ENCODE results near the gene KCNG4. TPM values are rescaled to one million over a fixed set of nuclear protein-coding genes. Genes with fewer than 3 reads are reported as not detected.

Gene KCNG4
- total RNA-seq, 1 experiment from 2014 or later, result not detected

DNA sequence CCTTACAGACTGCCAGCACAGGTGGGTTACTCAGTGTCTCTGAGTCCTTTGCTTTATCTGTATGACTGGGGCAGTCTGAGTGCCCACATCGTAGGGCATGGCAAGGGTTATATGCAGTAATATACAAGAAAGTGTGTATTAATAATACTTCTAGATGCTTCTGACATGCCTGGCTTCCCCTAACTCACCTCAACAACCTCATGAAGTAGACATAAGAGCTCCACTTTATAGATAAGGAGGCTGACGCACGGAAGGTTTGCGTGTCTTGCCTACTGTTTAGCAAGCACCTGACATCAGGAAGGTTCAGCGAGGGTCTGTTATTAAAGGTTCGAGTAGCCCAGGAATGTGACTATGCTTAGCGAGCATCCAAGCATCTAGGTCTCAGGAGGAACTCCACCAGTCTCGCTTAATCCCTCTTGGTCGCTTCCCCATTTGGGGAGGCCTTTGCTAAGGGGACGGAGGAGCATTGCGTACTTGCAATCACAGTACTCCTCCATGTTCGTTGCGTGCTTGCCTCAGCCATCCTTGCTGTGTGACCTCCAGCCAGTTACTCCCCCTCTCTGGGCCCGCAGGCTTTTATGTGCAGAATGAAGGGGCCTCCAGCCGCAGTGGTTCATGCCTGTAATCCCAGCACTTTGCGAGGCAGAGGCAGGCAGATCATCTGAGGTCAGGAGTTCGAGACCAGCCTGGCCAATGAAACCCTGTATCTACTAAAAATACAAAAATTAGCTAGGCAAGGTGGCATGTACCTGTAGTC is 1.6 kb downstream of the KCNG4 start:
- Histone ChIP-seq H3K36me3 (ENCODE audit: control insufficient read depth in 1 of 2, insufficient read depth in 2 of 2, low read length in 2 of 2) (no peaks in the 10 kb centered on the region), H3K27me3 (ENCODE audit: insufficient read depth, low read length) (peaks cover 28% of the 10 kb centered on the region; the same call in 1 of the 2 replicates), H3K27ac (ENCODE audit: low read depth, low read length) (no peak overlapping the region), H3K4me3 (replicated peaks in 1 of 2; ENCODE audit: low read depth in 1 of 2, low read length in 2 of 2) (no peak overlapping the region), H2AFZ (ENCODE audit: low read depth, low read length, poor library complexity, severe bottlenecking) (no peak overlapping the region), H3K9me2 (ENCODE audit: insufficient read depth) (no peaks in the 10 kb centered on the region), H3K9me3 (ENCODE audit: control insufficient read depth in 1 of 2, insufficient read depth in 1 of 2, low read depth in 1 of 2, low read length in 2 of 2) (no peaks in the 10 kb centered on the region), H3K79me2 (ENCODE audit: insufficient read depth, low read length) (no peaks in the 10 kb centered on the region), H3K4me2 (ENCODE audit: low read length) (no peak overlapping the region), H3K4me1 (ENCODE audit: control insufficient read depth in 1 of 2, insufficient read depth in 2 of 2, low read length in 2 of 2) (no peaks in the 10 kb centered on the region), H4K20me1 (ENCODE audit: insufficient read depth) (no peaks in the 10 kb centered on the region), H3K9ac (ENCODE audit: low read length) (no peak overlapping the region)
- no TSS peak for BruUV-seq (replicated peaks)
- DNase-seq (ENCODE audit: low read depth, low spot score) (no peak), ATAC-seq (no peak)
- ChIA-PET POLR2A (no interaction called here), CTCF (no interaction called here), RAD21 (ENCODE audit: low non-redundant PET in 1 of 2, low total read pairs in 2 of 2, uncharacterized antibody in 2 of 2, unreplicated experiment in 2 of 2) (no interaction called here)
- intact Hi-C loops (cut with micrococcal nuclease), result no loop called here
- no peak for TF ChIP-seq MAX (IDR thresholded peaks at IDR 0.05)
- no peak for TF ChIP-seq SIN3A (IDR thresholded peaks at IDR 0.05; ENCODE audit: low read depth)
- no peak for TF ChIP-seq CBX3 (IDR thresholded peaks at IDR 0.05; ENCODE audit: low read depth)
- TF ChIP-seq JUND (IDR thresholded peaks at IDR 0.05), result no peak

DNA sequence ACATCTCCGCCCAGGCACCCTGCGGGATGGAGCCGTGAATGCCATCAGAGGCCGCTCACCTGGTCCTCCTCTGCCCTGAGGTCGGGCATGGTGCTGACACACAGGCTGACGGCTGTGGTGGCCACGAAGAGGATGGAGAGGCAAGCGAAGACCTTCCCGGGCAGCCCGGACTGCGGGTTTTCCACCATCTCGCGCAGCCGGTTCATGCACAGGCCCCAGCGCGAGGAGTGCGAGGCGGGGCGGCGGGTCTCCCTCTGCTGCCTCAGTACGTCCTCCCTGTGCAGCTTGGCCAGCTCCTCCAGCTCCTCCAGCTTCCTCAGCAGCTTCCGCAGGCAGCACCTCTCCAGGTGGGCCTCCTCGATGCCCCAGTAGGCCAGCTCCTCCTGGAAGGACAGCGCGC is 3.1 kb downstream of the KCNG4 start:
- Histone ChIP-seq H3K9ac (ENCODE audit: low read length) (no peak overlapping the region), H3K27ac (ENCODE audit: low read depth, low read length) (no peak overlapping the region), H3K27me3 (ENCODE audit: insufficient read depth, low read length) (peaks cover 28% of the 10 kb centered on the region; the same call in 1 of the 2 replicates), H3K4me3 (replicated peaks in 1 of 2; ENCODE audit: low read depth in 1 of 2, low read length in 2 of 2) (no peak overlapping the region), H3K9me2 (ENCODE audit: insufficient read depth) (no peaks in the 10 kb centered on the region), H3K4me1 (ENCODE audit: control insufficient read depth in 1 of 2, insufficient read depth in 2 of 2, low read length in 2 of 2) (no peaks in the 10 kb centered on the region), H3K4me2 (ENCODE audit: low read length) (no peak overlapping the region), H4K20me1 (ENCODE audit: insufficient read depth) (no peaks in the 10 kb centered on the region), H3K36me3 (ENCODE audit: control insufficient read depth in 1 of 2, insufficient read depth in 2 of 2, low read length in 2 of 2) (no peaks in the 10 kb centered on the region), H3K9me3 (ENCODE audit: control insufficient read depth in 1 of 2, insufficient read depth in 1 of 2, low read depth in 1 of 2, low read length in 2 of 2) (no peaks in the 10 kb centered on the region), H3K79me2 (ENCODE audit: insufficient read depth, low read length) (no peaks in the 10 kb centered on the region), H2AFZ (ENCODE audit: low read depth, low read length, poor library complexity, severe bottlenecking) (no peak overlapping the region)
- ChIA-PET CTCF (no interaction called here), RAD21 (ENCODE audit: low non-redundant PET in 1 of 2, low total read pairs in 2 of 2, uncharacterized antibody in 2 of 2, unreplicated experiment in 2 of 2) (no interaction called here), POLR2A (no interaction called here)
- no TSS peak for BruUV-seq (replicated peaks)
- DNase-seq (ENCODE audit: low read depth, low spot score) (no peak), ATAC-seq (no peak)
- intact Hi-C loops (cut with micrococcal nuclease), result no loop called here
- TF ChIP-seq FOSL1 (IDR thresholded peaks at IDR 0.05; ENCODE audit: low read depth) (no peak), JUND (IDR thresholded peaks at IDR 0.05) (no peak), EZH2 (IDR thresholded peaks at IDR 0.05) (no peak), MAX (IDR thresholded peaks at IDR 0.05) (no peak), POLR2AphosphoS5 (IDR thresholded peaks at IDR 0.05; ENCODE audit: low read depth, low read length) (no peak), ELF1 (IDR thresholded peaks at IDR 0.05; ENCODE audit: borderline replicate concordance, low read depth) (no peak), ZNF274 (IDR thresholded peaks at IDR 0.05; ENCODE audit: low read depth, low read length) (no peak), TCF7L2 (IDR thresholded peaks at IDR 0.05; ENCODE audit: borderline replicate concordance, extremely low read depth, insufficient read depth, insufficient read length) (no peak), RAD21 (IDR thresholded peaks at IDR 0.05; ENCODE audit: low read depth) (no peak), SIN3A (IDR thresholded peaks at IDR 0.05; ENCODE audit: low read depth) (no peak)

All from HCT116 (cell line).